ENCODE data around the gene SLC50A1. TPM values are rescaled to one million over a fixed set of nuclear protein-coding genes. Genes with fewer than 3 reads are reported as not detected.

SLC50A1 gene
- total RNA-seq, 1 donor from 2014 or later, result 43.9 TPM

- no peak for TF ChIP-seq CTCF (IDR thresholded peaks at IDR 0.05; ENCODE audit: unreplicated experiment)
- Mint-ChIP-seq H3K36me3 (ENCODE audit: low read depth, unreplicated experiment) (peaks cover 28% of the 10 kb centered on the region), H3K27ac (ENCODE audit: unreplicated experiment) (no peak overlapping the region)
These were observed 40.3 kb downstream of the SLC50A1 start for GRCh38 chr1:155175927-155176371.

GRCh38 chr1:155176544-155177071 lies 41.0 kb downstream of the SLC50A1 start:
- peaks cover 28% of the 10 kb centered on the region for H3K36me3 Mint-ChIP-seq (ENCODE audit: low read depth, unreplicated experiment)
- DNase-seq (ENCODE audit: low spot score), result peak; percentile 86
- H3K27me3 Mint-ChIP-seq (ENCODE audit: unreplicated experiment), result peaks cover 8% of the 10 kb centered on the region
- TF ChIP-seq CTCF (IDR thresholded peaks at IDR 0.05; ENCODE audit: unreplicated experiment), result peak; percentile 81
- H3K4me3 Mint-ChIP-seq (ENCODE audit: unreplicated experiment), result peak overlapping the region; percentile 14
- H3K9me3 Mint-ChIP-seq (ENCODE audit: unreplicated experiment), result no peaks in the 10 kb centered on the region
- H3K4me1 Mint-ChIP-seq (ENCODE audit: unreplicated experiment), result peaks cover 30% of the 10 kb centered on the region
- H3K27ac Mint-ChIP-seq (ENCODE audit: unreplicated experiment), result peak overlapping the region; percentile 64

More at GRCh38 chr1:155175927-155176371, 40.3 kb downstream of the SLC50A1 start:
- Mint-ChIP-seq H3K4me1 (ENCODE audit: unreplicated experiment) (peaks cover 30% of the 10 kb centered on the region), H3K9me3 (ENCODE audit: unreplicated experiment) (no peaks in the 10 kb centered on the region), H3K4me3 (ENCODE audit: unreplicated experiment) (no peak overlapping the region), H3K27me3 (ENCODE audit: unreplicated experiment) (peaks cover 8% of the 10 kb centered on the region)
- DNase-seq (ENCODE audit: low spot score), result no peak

- Mint-ChIP-seq H3K27me3 (ENCODE audit: unreplicated experiment) (peaks cover 8% of the 10 kb centered on the region), H3K27ac (ENCODE audit: unreplicated experiment) (no peak overlapping the region), H3K9me3 (ENCODE audit: unreplicated experiment) (no peaks in the 10 kb centered on the region), H3K4me3 (ENCODE audit: unreplicated experiment) (peak overlapping the region; percentile 25), H3K36me3 (ENCODE audit: low read depth, unreplicated experiment) (peaks cover 22% of the 10 kb centered on the region), H3K4me1 (ENCODE audit: unreplicated experiment) (peaks cover 24% of the 10 kb centered on the region)
- peak; percentile 1 for DNase-seq (ENCODE audit: low spot score)
- no peak for TF ChIP-seq CTCF (IDR thresholded peaks at IDR 0.05; ENCODE audit: unreplicated experiment)
These were observed 41.7 kb downstream of the SLC50A1 start for GRCh38 chr1:155177192-155177917.

GRCh38 chr1:155177918-155178281 lies 42.2 kb downstream of the SLC50A1 start:
- peak overlapping the region; percentile 25 for H3K4me3 Mint-ChIP-seq (ENCODE audit: unreplicated experiment)
- no peak for TF ChIP-seq CTCF (IDR thresholded peaks at IDR 0.05; ENCODE audit: unreplicated experiment)
- H3K27ac Mint-ChIP-seq (ENCODE audit: unreplicated experiment), result no peak overlapping the region
- no peaks in the 10 kb centered on the region for H3K9me3 Mint-ChIP-seq (ENCODE audit: unreplicated experiment)
- peaks cover 20% of the 10 kb centered on the region for H3K36me3 Mint-ChIP-seq (ENCODE audit: low read depth, unreplicated experiment)
- peaks cover 6% of the 10 kb centered on the region for H3K27me3 Mint-ChIP-seq (ENCODE audit: unreplicated experiment)
- peaks cover 21% of the 10 kb centered on the region for H3K4me1 Mint-ChIP-seq (ENCODE audit: unreplicated experiment)
- no peak for DNase-seq (ENCODE audit: low spot score)

Measured in endothelial cell (in vitro differentiated cells).